GM21360 (cell line): ENCODE results near the gene LZIC.

Experiments
- ATAC-seq: cut with Tn5 transposase; IDR thresholded peaks from one replicate; pipeline ENCODE4 v1.9.1; 2021; ENCODE audit warnings: mild to moderate bottlenecking, moderate library complexity; ENCODE audit not compliant: unreplicated experiment

Gene LZIC

GRCh38 chr1:9910423-9911178 lies 32.6 kb downstream of the LZIC start:
- ATAC-seq: peak; percentile 87

GRCh38 chr1:9910076-9910422 lies 33.1 kb downstream of the LZIC start, which contains the start of gene CTNNBIP1:
Gene CTNNBIP1, minus strand, starts transcription at chr1:9910269. Its CDS starts 38,205 bp downstream, at chr1:9872064.
- peak; percentile 76 for ATAC-seq

GRCh38 chr1:9909234-9910046 lies 33.8 kb downstream of the LZIC start:
- no peak for ATAC-seq

- ATAC-seq: no peak
These were observed 34.3 kb downstream of the LZIC start for GRCh38 chr1:9908871-9909233.

GRCh38 chr1:9907441-9907840 lies 35.8 kb downstream of the LZIC start:
- no peak for ATAC-seq

- ATAC-seq: no peak
These were observed 36.7 kb downstream of the LZIC start for GRCh38 chr1:9906466-9906865.

GRCh38 chr1:9905010-9905409 lies 38.2 kb downstream of the LZIC start:
- no peak for ATAC-seq

- no peak for ATAC-seq
These were observed 38.6 kb downstream of the LZIC start for GRCh38 chr1:9904596-9904995.

GRCh38 chr1:9903801-9904527 lies 39.2 kb downstream of the LZIC start:
- no peak for ATAC-seq

GRCh38 chr1:9902060-9902452 lies 41.1 kb downstream of the LZIC start:
- ATAC-seq: no peak

- no peak for ATAC-seq
These were observed 41.8 kb downstream of the LZIC start for GRCh38 chr1:9901148-9902059.

GRCh38 chr1:9900142-9901043 lies 42.8 kb downstream of the LZIC start:
- ATAC-seq: peak; percentile 59

GRCh38 chr1:9894115-9894514 lies 49.1 kb downstream of the LZIC start:
- ATAC-seq: no peak

- no peak for ATAC-seq
These were observed 50.3 kb downstream of the LZIC start for GRCh38 chr1:9892563-9893528.

GRCh38 chr1:9891207-9891606 lies 52.0 kb downstream of the LZIC start:
- no peak for ATAC-seq

- ATAC-seq: no peak
These were observed 52.9 kb downstream of the LZIC start for GRCh38 chr1:9890224-9890731.

GRCh38 chr1:9889411-9889810 lies 53.8 kb downstream of the LZIC start:
- no peak for ATAC-seq

GRCh38 chr1:9888886-9889285 lies 54.3 kb downstream of the LZIC start:
- no peak for ATAC-seq
